Measurements from ENCODE around the gene TFAP2A. TPM values are rescaled to one million over a fixed set of nuclear protein-coding genes. Genes with fewer than 3 reads are reported as not detected.

TFAP2A gene
- total RNA-seq, 6 experiments from 2014 or later = 0.07 to 0.18 (median 0.12) TPM; not detected in 3

DNA sequence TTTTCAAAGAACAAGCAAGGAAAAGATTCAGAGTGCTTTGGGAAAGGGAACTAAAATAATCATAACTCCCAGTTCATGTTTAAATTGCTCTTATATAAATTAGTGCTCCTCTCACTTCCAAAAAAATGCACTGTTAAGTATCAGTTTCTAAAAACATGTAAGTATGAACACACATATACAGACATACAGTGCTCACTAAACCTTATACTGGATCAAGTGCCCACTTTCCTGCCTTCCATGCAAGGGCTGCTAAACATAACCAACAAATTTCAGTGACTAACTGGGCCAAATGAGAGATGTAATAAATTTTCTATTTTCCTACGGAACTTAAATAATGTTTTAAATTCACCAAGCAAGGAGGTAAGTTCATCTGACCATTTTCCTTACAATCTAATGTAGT lies 6.4 kb downstream of the TFAP2A start:
- Histone ChIP-seq H3K27me3 (peaks cover 5 to 27% of the 10 kb centered on the region in 2 donors), H3K9me3 (no peaks in the 10 kb centered on the region), H3K36me3 (no peaks in the 10 kb centered on the region), H3K27ac (no peak overlapping the region), H3K4me3 (no peak overlapping the region), H3K4me1 (peaks cover 0 to 18% (median 6%) of the 10 kb centered on the region in 4 donors)
- 11% methylated on average over 1 of the region's 1 CpG for WGBS (ENCODE audit: insufficient coverage, low coverage, low lambda C conversion rate, missing lambda C conversion rate)
- TF ChIP-seq, protein P1, sequence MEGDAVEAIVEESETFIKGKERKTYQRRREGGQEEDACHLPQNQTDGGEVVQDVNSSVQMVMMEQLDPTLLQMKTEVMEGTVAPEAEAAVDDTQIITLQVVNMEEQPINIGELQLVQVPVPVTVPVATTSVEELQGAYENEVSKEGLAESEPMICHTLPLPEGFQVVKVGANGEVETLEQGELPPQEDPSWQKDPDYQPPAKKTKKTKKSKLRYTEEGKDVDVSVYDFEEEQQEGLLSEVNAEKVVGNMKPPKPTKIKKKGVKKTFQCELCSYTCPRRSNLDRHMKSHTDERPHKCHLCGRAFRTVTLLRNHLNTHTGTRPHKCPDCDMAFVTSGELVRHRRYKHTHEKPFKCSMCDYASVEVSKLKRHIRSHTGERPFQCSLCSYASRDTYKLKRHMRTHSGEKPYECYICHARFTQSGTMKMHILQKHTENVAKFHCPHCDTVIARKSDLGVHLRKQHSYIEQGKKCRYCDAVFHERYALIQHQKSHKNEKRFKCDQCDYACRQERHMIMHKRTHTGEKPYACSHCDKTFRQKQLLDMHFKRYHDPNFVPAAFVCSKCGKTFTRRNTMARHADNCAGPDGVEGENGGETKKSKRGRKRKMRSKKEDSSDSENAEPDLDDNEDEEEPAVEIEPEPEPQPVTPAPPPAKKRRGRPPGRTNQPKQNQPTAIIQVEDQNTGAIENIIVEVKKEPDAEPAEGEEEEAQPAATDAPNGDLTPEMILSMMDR (IDR thresholded peaks at IDR 0.05) = no peak
- TF ChIP-seq POLR2A (IDR thresholded peaks at IDR 0.05) = no peak
- DNase-seq (no peak), ATAC-seq (no peak)
- intact Hi-C loops (cut with DNase I) = no loop called here

DNA sequence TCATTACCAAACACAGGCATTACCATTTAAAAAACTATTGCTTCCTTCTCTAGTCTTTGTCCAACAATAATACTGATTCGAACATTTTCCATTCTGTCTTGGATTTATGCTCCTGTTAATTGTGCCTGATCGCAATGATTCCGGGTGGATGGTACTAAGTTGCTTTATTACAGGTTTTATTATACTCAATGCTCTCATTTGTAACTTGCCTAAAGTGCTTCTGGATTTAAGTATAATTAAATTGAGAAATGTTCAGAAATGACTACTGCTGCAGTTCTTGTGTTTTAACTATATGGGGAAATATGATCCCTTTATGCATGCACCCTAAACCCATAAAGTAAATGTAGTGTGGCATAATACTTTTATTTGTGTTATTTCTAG lies 7.2 kb downstream of the TFAP2A start:
- intact Hi-C loops (cut with DNase I) = no loop called here
- ATAC-seq = no peak
- Histone ChIP-seq H3K4me1 (peaks cover 0 to 11% (median 2%) of the 10 kb centered on the region in 4 donors), H3K9me3 (no peaks in the 10 kb centered on the region), H3K27ac (no peak overlapping the region), H3K4me3 (no peak overlapping the region), H3K27me3 (peaks cover 5 to 19% of the 10 kb centered on the region in 2 donors), H3K36me3 (no peaks in the 10 kb centered on the region)
- no peak for DNase-seq
- 27% methylated on average over 3 of the region's 3 CpGs for WGBS (ENCODE audit: insufficient coverage, low coverage, low lambda C conversion rate, missing lambda C conversion rate)
- no peak for TF ChIP-seq POLR2A (IDR thresholded peaks at IDR 0.05)
- TF ChIP-seq, protein P1 (IDR thresholded peaks at IDR 0.05) = no peak

DNA sequence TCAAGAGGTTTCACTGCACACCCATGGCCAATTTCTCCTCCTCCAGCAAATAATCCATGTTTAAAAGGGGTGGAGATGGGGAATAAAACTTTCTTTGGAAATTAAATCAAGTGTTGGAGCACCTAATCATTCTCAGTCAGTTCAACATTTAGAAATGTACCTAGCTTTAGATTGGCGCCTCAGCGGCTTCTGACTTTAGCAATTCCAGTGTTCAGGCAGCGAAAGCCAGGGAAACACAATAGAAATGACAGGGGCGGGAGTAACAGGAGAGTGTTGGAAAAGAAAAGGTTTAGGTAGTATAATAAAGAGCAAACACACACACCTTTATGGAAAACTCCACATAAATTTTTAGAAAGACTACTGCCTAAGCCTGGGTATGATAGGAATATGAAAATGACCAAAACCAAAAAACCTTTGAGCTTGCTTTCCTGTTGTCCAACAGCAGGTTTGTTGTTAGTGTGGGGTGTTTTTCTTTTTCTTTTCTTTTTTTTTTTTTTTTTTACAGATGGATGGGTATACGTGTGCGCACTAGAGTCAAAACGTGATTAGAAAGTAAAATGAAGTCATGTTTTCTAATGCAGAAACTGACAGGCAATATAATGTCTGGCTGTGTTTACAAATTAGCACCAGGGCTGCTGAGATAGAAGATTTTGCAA lies 7.7 kb downstream of the TFAP2A start:
- Histone ChIP-seq H3K4me3 (no peak overlapping the region), H3K4me1 (peaks cover 0 to 9% (median 2%) of the 10 kb centered on the region in 4 donors), H3K27me3 (peaks cover 5 to 17% of the 10 kb centered on the region in 2 donors), H3K36me3 (no peaks in the 10 kb centered on the region), H3K9me3 (no peaks in the 10 kb centered on the region), H3K27ac (no peak overlapping the region)
- 24% methylated on average over 7 of the region's 7 CpGs for WGBS (ENCODE audit: insufficient coverage, low coverage, low lambda C conversion rate, missing lambda C conversion rate)
- TF ChIP-seq, protein P1 (IDR thresholded peaks at IDR 0.05) = no peak
- TF ChIP-seq POLR2A (IDR thresholded peaks at IDR 0.05) = no peak
- intact Hi-C loops (cut with DNase I) = no loop called here
- ATAC-seq (no peak), DNase-seq (no peak)

DNA sequence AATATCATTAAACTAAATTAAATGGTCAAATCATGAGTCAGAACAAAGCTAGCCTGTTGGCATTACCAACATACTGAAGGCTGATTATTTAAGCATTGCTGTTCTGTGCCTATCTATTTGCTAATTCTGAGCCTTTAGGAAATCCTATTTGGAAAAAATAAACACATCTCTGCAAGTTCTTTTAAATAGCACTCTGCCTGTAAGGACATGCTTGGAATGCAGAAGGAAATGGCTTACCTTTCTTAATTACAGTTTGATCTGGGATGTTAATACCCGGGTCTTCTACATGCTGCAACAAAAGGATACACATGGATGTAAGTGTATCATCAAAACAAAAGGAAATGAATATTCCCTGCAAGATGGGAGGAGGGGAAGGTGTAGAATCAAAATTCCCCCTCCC lies 8.3 kb downstream of the TFAP2A start:
- no peak overlapping the region for H3K4me3 ChIP-seq
- no peak overlapping the region for H3K27ac ChIP-seq
- 13% methylated on average over 1 of the region's 1 CpG for WGBS (ENCODE audit: insufficient coverage, low coverage, low lambda C conversion rate, missing lambda C conversion rate)
- DNase-seq (no peak), ATAC-seq (no peak)
- intact Hi-C loops (cut with DNase I) = no loop called here
- peaks cover 10 to 17% of the 10 kb centered on the region in 2 donors for H3K27me3 ChIP-seq
- no peaks in the 10 kb centered on the region for H3K36me3 ChIP-seq
- peaks cover 0 to 7% (median 2%) of the 10 kb centered on the region in 4 donors for H3K4me1 ChIP-seq
- H3K9me3 ChIP-seq = no peaks in the 10 kb centered on the region
- no peak for TF ChIP-seq POLR2A (IDR thresholded peaks at IDR 0.05)
- TF ChIP-seq, protein P1 (IDR thresholded peaks at IDR 0.05) = no peak

Measured in right lobe of liver (tissue), 6 donors.